Stimulated activated CD8-positive, alpha-beta memory T cell treated with anti-CD3 and anti-CD28 coated beads, Interleukin-7, amount 100 ng/mL, for 4 hours (primary cell): ENCODE results near the gene SLIT3.

ENCODE experiments used
- DNase-seq, 2 donors: peaks; one replicate each; pipeline ENCODE4 v3.0.0-alpha.2; 2020; ENCODE audit warnings: low read depth in 2 of 2

The SLIT3 gene

GRCh38 chr5:169300468-169301385 lies at the start of gene SLIT3:
SLIT3 (minus strand) TSS chr5:169301139; CDS start chr5:169300709, 430 bp downstream.
- DNase-seq, result no peak

GRCh38 chr5:169350016-169350415 lies 49.1 kb upstream of the SLIT3 start:
- no peak for DNase-seq

- DNase-seq, result no peak
Observed at GRCh38 chr5:169347786-169348185, 46.8 kb upstream of the SLIT3 start.

GRCh38 chr5:169344629-169345028 lies 43.7 kb upstream of the SLIT3 start:
- DNase-seq, result no peak

GRCh38 chr5:169343766-169344165 lies 42.8 kb upstream of the SLIT3 start:
- no peak for DNase-seq

GRCh38 chr5:169341556-169341955 lies 40.6 kb upstream of the SLIT3 start:
- no peak for DNase-seq

- DNase-seq, result no peak
Observed at GRCh38 chr5:169339869-169340268, 38.9 kb upstream of the SLIT3 start.

GRCh38 chr5:169336242-169336641 lies 35.3 kb upstream of the SLIT3 start:
- DNase-seq, result no peak

- DNase-seq, result no peak
Observed at GRCh38 chr5:169335806-169336205, 34.9 kb upstream of the SLIT3 start.

- DNase-seq, result no peak
Observed at GRCh38 chr5:169333518-169333917, 32.6 kb upstream of the SLIT3 start.

GRCh38 chr5:169331292-169331852 lies 30.4 kb upstream of the SLIT3 start:
- DNase-seq, result no peak

GRCh38 chr5:169328401-169328800 lies 27.5 kb upstream of the SLIT3 start:
- no peak for DNase-seq

- DNase-seq, result no peak
Observed at GRCh38 chr5:169325273-169325672, 24.3 kb upstream of the SLIT3 start.

GRCh38 chr5:169318556-169318955 lies 17.6 kb upstream of the SLIT3 start:
- no peak for DNase-seq

GRCh38 chr5:169307646-169308045 lies 6.7 kb upstream of the SLIT3 start:
- no peak for DNase-seq

GRCh38 chr5:169305366-169305765 lies 4.4 kb upstream of the SLIT3 start:
- DNase-seq, result no peak

GRCh38 chr5:169304175-169304574 lies 3.2 kb upstream of the SLIT3 start:
- DNase-seq, result no peak

GRCh38 chr5:169303119-169303515 lies 2.2 kb upstream of the SLIT3 start:
- DNase-seq, result no peak

- peak in 1 of 2 donors; percentile 8 for DNase-seq
Observed at GRCh38 chr5:169302491-169303118, 1.7 kb upstream of the SLIT3 start.

- no peak for DNase-seq
Observed at GRCh38 chr5:169301986-169302385, 1.0 kb upstream of the SLIT3 start.

- no peak for DNase-seq
Observed at GRCh38 chr5:169301386-169301934, 521 bp upstream of the SLIT3 start.

GRCh38 chr5:169299663-169300467 lies 1.1 kb downstream of the SLIT3 start:
- no peak for DNase-seq
